Measurements from ENCODE around the gene SERPINB10. TPM values are rescaled to one million over a fixed set of nuclear protein-coding genes. Genes with fewer than 3 reads are reported as not detected.
A peak's percentile ranks its signal among the peaks of the same experiment; 100 is the strongest.

Gene SERPINB10
- total RNA-seq, 1 experiment from 2014 or later = not detected

DNA sequence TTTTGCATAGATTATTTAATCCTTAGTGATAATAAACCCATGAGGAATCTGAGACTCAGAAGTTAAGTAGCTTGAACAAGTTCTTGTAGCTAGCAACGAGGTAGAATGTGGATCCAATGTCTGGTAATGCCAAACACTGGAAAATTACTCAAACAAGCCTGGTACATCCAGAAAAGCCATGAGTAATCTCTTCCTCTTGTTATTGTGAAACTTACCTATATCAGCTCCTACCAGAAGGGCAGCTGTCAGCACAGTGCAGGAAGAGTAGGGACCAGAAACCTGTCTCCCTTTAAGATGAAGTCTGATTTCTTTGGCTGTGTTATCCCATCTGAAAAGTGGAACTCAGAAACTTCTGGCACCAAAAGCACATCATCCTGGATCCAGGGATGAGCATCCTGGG lies 54.4 kb downstream of the SERPINB10 start:
- DNase-seq (ENCODE audit: low read depth, low spot score) = no peak
- no TSS peak for BruUV-seq (replicated peaks)
- ChIA-PET POLR2A (no interaction called here), RAD21 (ENCODE audit: low non-redundant PET in 1 of 2, low total read pairs in 2 of 2, uncharacterized antibody in 2 of 2, unreplicated experiment in 2 of 2) (no interaction called here), CTCF (no interaction called here)
- no peak overlapping the region for H3K4me3 ChIP-seq (replicated peaks in 1 of 2; ENCODE audit: low read depth in 1 of 2, low read length in 2 of 2)
- no peak overlapping the region for H3K9ac ChIP-seq (ENCODE audit: low read length)
- H3K79me2 ChIP-seq (ENCODE audit: insufficient read depth, low read length) = no peaks in the 10 kb centered on the region
- no peaks in the 10 kb centered on the region for H3K27me3 ChIP-seq (ENCODE audit: insufficient read depth, low read length)
- intact Hi-C loops (cut with micrococcal nuclease) = no loop called here
- H2AFZ ChIP-seq (ENCODE audit: low read depth, low read length, poor library complexity, severe bottlenecking) = no peak overlapping the region
- H3K4me1 ChIP-seq (ENCODE audit: control insufficient read depth in 1 of 2, insufficient read depth in 2 of 2, low read length in 2 of 2) = no peaks in the 10 kb centered on the region
- H3K9me2 ChIP-seq (ENCODE audit: insufficient read depth) = no peaks in the 10 kb centered on the region
- no peaks in the 10 kb centered on the region for H4K20me1 ChIP-seq (ENCODE audit: insufficient read depth)
- no peak for ATAC-seq
- no peaks in the 10 kb centered on the region for H3K36me3 ChIP-seq (ENCODE audit: control insufficient read depth in 1 of 2, insufficient read depth in 2 of 2, low read length in 2 of 2)
- H3K27ac ChIP-seq (ENCODE audit: low read depth, low read length) = no peak overlapping the region
- no peak for TF ChIP-seq POLR2AphosphoS5 (IDR thresholded peaks at IDR 0.05; ENCODE audit: low read depth, low read length)
- TF ChIP-seq SRF (IDR thresholded peaks at IDR 0.05; ENCODE audit: low read depth) = no peak
- TF ChIP-seq SP1 (IDR thresholded peaks at IDR 0.05; ENCODE audit: low read depth) = no peak
- no peak for TF ChIP-seq TCF7L2 (IDR thresholded peaks at IDR 0.05; ENCODE audit: borderline replicate concordance, extremely low read depth, insufficient read depth, insufficient read length)
- TF ChIP-seq, protein P1, sequence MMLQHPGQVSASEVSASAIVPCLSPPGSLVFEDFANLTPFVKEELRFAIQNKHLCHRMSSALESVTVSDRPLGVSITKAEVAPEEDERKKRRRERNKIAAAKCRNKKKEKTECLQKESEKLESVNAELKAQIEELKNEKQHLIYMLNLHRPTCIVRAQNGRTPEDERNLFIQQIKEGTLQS (IDR thresholded peaks at IDR 0.05) = no peak
- no peak for TF ChIP-seq YY1 (IDR thresholded peaks at IDR 0.05; ENCODE audit: extremely low read depth, insufficient replicate concordance, low read depth, low read length)
- TF ChIP-seq ZNF274 (IDR thresholded peaks at IDR 0.05; ENCODE audit: low read depth, low read length) = no peak
- H3K4me2 ChIP-seq (ENCODE audit: low read length) = no peak overlapping the region
- H3K9me3 ChIP-seq (ENCODE audit: control insufficient read depth in 1 of 2, insufficient read depth in 1 of 2, low read depth in 1 of 2, low read length in 2 of 2) = no peaks in the 10 kb centered on the region

DNA sequence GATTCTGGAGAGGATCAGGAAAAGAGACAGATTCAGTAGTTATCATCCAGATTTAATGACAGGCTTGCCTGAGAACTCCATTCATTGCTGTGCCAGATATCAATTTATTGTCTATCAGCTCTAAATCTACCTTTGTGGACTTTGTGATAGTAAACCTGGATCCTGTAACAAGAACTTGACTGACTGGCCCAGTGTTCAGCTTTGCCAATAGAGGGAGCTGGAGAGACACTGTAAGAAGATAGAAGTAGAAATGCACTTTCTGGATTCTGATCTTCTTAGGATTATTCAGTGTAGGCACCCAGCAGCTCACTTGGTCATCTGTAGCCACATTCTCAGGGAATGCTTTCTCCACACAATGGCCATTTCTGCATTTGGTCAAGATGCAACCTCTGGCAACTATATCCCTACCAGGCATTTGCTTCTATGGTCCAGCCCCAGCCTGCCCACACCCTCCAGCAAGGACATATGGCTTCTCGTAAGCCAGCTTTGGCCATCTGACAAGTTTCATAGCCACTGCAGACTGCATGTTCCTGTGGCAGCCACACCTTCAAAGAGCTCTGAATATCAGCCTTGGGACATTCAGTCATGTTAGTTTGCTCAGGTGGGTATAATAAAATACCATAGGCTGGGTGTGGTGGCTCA lies 56.0 kb downstream of the SERPINB10 start:
- ChIA-PET CTCF (interaction anchor here (0.7 to 1.9 kb wide), 9 partner anchors 9 to 30 kb away, joined by 3 to 10 read pairs (median 5); partner anchors contain the start of gene HMSD), POLR2A (no interaction called here), RAD21 (ENCODE audit: low non-redundant PET in 1 of 2, low total read pairs in 2 of 2, uncharacterized antibody in 2 of 2, unreplicated experiment in 2 of 2) (no interaction called here)
- TF ChIP-seq RAD21 (IDR thresholded peaks at IDR 0.05; ENCODE audit: low read depth) (peak; percentile 54), POLR2A (IDR thresholded peaks at IDR 0.05; ENCODE audit: borderline replicate concordance, extremely low read depth, insufficient read depth, insufficient read length) (no peak), FOSL1 (IDR thresholded peaks at IDR 0.05; ENCODE audit: low read depth) (no peak), EGR1 (IDR thresholded peaks at IDR 0.05; ENCODE audit: low read depth) (no peak), CTCF (IDR thresholded peaks at IDR 0.05 in 2 of 3, conservative IDR thresholded peaks at IDR 0.05 in 1 of 3; ENCODE audit: borderline replicate concordance in 1 of 3, insufficient read depth in 1 of 3, low read depth in 2 of 3, low read length in 2 of 3) (peak; percentile 37 to 89 (median 82); a peak in 5 of 6 replicates), ZBTB33 (IDR thresholded peaks at IDR 0.05; ENCODE audit: extremely low read depth, insufficient replicate concordance, low read length) (no peak)
- H3K4me3 ChIP-seq (replicated peaks in 1 of 2; ENCODE audit: low read depth in 1 of 2, low read length in 2 of 2) = no peak overlapping the region
- H3K4me1 ChIP-seq (ENCODE audit: control insufficient read depth in 1 of 2, insufficient read depth in 2 of 2, low read length in 2 of 2) = no peaks in the 10 kb centered on the region
- H3K4me2 ChIP-seq (ENCODE audit: low read length) = no peak overlapping the region
- H4K20me1 ChIP-seq (ENCODE audit: insufficient read depth) = no peaks in the 10 kb centered on the region
- H3K36me3 ChIP-seq (ENCODE audit: control insufficient read depth in 1 of 2, insufficient read depth in 2 of 2, low read length in 2 of 2) = no peaks in the 10 kb centered on the region
- DNase-seq (ENCODE audit: low read depth, low spot score) (peak; percentile 56), ATAC-seq (peak; percentile 90)
- no TSS peak for BruUV-seq (replicated peaks)
- H3K9me3 ChIP-seq (ENCODE audit: control insufficient read depth in 1 of 2, insufficient read depth in 1 of 2, low read depth in 1 of 2, low read length in 2 of 2) = no peaks in the 10 kb centered on the region
- no peaks in the 10 kb centered on the region for H3K27me3 ChIP-seq (ENCODE audit: insufficient read depth, low read length)
- intact Hi-C loops (cut with micrococcal nuclease) = no loop called here
- no peak overlapping the region for H3K27ac ChIP-seq (ENCODE audit: low read depth, low read length)
- H3K79me2 ChIP-seq (ENCODE audit: insufficient read depth, low read length) = no peaks in the 10 kb centered on the region
- no peak overlapping the region for H3K9ac ChIP-seq (ENCODE audit: low read length)
- no peak overlapping the region for H2AFZ ChIP-seq (ENCODE audit: low read depth, low read length, poor library complexity, severe bottlenecking)
- H3K9me2 ChIP-seq (ENCODE audit: insufficient read depth) = no peaks in the 10 kb centered on the region
